HEK293 (cell line): Measurements from ENCODE around the gene SLBP.

Source experiments
- CTCF ChIP-seq: fragments of 450-650 bp; formaldehyde crosslinking; IDR thresholded peaks from 2 replicates; pipeline ENCODE4 v1.5.1; 2016; ENCODE audit warnings: missing biosample characterization, missing genetic modification characterization
- GFI1B ChIP-seq: fragments of 450-650 bp; formaldehyde crosslinking; IDR thresholded peaks from 2 replicates; pipeline ENCODE4 v1.5.1; 2016; ENCODE audit warnings: missing biosample characterization, missing genetic modification characterization
- MYNN ChIP-seq: fragments of 450-650 bp; formaldehyde crosslinking; IDR thresholded peaks from 2 replicates; pipeline ENCODE4 v1.5.1; 2016; ENCODE audit warnings: missing biosample characterization, missing genetic modification characterization, borderline replicate concordance
- REPIN1 ChIP-seq: fragments of 450-650 bp; formaldehyde crosslinking; IDR thresholded peaks from 2 replicates; pipeline ENCODE4 v1.5.1; 2017; ENCODE audit warnings: missing biosample characterization, missing genetic modification characterization, low read depth
- SP2 ChIP-seq: fragments of 450-650 bp; formaldehyde crosslinking; IDR thresholded peaks from 2 replicates; pipeline ENCODE4 v1.5.1; 2016; ENCODE audit warnings: missing biosample characterization, missing genetic modification characterization
- TCF7L2 ChIP-seq: IDR thresholded peaks from 2 replicates; pipeline ENCODE4 v1.6.1; 2011; ENCODE audit warnings: low read depth, mild to moderate bottlenecking, inconsistent platforms, low read length, moderate library complexity, borderline replicate concordance
- ZBTB20 ChIP-seq: fragments of 450-650 bp; formaldehyde crosslinking; IDR thresholded peaks from 2 replicates; pipeline ENCODE4 v1.5.1; 2016; ENCODE audit warnings: missing biosample characterization, missing genetic modification characterization
- ZBTB8A ChIP-seq: fragments of 450-650 bp; formaldehyde crosslinking; IDR thresholded peaks from 2 replicates; pipeline ENCODE4 v1.5.1; 2016; ENCODE audit warnings: missing biosample characterization, missing genetic modification characterization
- ZEB2 ChIP-seq: fragments of 450-650 bp; formaldehyde crosslinking; IDR thresholded peaks from 2 replicates; pipeline ENCODE4 v1.5.1; 2016; ENCODE audit warnings: missing biosample characterization, missing genetic modification characterization
- ZNF292 ChIP-seq: fragments of 450-650 bp; formaldehyde crosslinking; IDR thresholded peaks from 2 replicates; pipeline ENCODE4 v1.5.1; 2016; ENCODE audit warnings: low read depth, missing biosample characterization, missing genetic modification characterization, borderline replicate concordance
- ZNF335 ChIP-seq: fragments of 450-650 bp; formaldehyde crosslinking; conservative IDR thresholded peaks from 2 replicates; pipeline ENCODE4 v1.5.1; 2016; ENCODE audit warnings: missing biosample characterization, missing genetic modification characterization
- ZNF398 ChIP-seq: fragments of 450-650 bp; formaldehyde crosslinking; IDR thresholded peaks from 2 replicates; pipeline ENCODE4 v1.5.1; 2017; ENCODE audit warnings: missing biosample characterization, missing genetic modification characterization

- TF ChIP-seq CTCF (tag by site-specific recombination) (no peak), GFI1B (tag by site-specific recombination) (no peak), ZNF398 (tag by site-specific recombination) (no peak), MYNN (no peak), ZBTB8A (no peak), ZBTB20 (tag by site-specific recombination) (no peak), REPIN1 (tag by site-specific recombination) (no peak), TCF7L2 (no peak), SP2 (tag by site-specific recombination) (no peak), ZNF292 (tag by site-specific recombination) (no peak), ZNF335 (tag by site-specific recombination) (no peak), ZEB2 (tag by site-specific recombination) (no peak)
Observed at GRCh38 chr4:1758306-1759121, 46.4 kb upstream of the SLBP start.
